ENCODE measurements around the gene KLK1.

KLK1 gene

DNA sequence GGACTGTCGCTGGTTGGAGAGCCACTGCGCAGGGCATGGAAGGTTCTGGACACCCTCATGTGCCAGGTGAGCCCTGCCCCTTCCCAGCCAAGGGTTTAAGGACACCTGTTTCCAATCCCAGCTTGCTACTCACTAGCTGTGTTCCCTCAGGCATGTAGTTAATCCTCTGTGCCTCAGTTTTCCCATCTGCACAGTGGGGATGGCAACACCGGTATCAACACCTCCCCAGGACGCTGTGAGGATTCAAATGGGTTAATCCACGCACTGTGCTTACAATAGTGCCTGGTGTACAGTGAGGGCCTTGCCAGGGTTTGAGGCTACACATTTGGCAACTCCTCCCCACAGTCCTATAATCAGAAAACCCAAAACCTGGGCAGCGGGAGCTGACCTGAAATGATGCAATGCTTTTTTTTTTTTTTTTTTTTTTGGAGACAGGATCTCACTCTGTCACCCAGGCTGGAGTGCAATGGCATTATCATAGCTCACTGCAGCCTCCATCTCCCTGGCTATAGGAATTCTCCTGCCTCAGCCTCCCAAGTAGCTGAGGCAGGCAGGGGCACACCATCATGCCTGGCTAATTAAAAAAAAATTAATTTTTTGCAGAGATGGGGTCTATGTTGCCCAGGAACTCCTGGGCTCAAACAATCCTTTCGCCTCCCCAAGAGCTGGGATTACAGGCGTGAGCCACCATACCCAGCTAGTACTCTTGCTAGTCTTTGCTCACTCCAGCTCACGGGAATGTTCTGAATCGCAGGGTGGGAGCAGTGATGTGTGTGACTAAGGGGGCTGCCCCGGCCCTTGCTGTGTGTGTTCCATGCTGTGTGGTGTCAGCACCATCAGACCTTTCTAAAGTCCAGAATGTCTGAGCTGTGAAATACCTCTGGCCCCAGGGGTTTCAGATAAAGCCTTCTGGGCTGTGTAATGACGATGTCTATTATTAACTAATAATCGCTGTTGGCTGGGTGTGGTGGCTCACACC is 31.0 kb downstream of the KLK1 start:
- H4K20me1 ChIP-seq (ENCODE audit: insufficient read depth, low read length): peaks cover 29% of the 10 kb centered on the region

DNA sequence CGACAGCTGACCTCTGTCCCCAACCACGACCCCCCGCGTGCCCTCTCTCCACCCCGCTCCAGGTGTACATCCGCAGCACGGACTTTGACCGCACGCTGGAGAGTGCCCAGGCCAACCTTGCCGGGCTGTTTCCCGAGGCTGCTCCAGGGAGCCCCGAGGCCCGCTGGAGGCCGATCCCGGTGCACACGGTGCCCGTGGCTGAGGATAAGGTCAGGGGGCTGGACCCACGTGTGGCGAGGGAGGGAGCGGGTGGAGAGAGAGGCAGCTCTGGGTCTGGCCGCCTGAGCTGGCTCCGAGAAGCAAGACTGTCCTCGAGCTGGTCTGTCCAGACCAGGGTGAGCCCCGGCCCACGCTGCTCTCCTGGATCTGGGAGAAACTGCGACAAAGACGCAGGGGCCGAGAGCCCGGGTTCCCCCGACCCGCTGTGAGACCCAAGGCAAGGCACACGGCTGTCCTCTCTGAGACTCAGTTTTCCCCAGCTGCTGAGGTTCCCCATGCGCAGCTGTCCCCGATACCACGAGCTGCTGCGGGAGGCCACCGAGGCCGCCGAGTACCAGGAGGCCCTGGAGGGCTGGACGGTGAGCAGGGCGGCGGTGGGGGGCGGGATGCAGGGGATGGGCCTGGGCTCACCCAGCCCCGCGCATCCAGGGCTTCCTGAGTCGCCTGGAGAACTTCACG is 31.9 kb downstream of the KLK1 start:
- no peaks in the 10 kb centered on the region for H3K9me3 ChIP-seq (ENCODE audit: insufficient read depth, low read length)
- TF ChIP-seq EZH2phosphoT487 (IDR thresholded peaks at IDR 0.05; ENCODE audit: low read depth): no peak
- TF ChIP-seq, protein P1, sequence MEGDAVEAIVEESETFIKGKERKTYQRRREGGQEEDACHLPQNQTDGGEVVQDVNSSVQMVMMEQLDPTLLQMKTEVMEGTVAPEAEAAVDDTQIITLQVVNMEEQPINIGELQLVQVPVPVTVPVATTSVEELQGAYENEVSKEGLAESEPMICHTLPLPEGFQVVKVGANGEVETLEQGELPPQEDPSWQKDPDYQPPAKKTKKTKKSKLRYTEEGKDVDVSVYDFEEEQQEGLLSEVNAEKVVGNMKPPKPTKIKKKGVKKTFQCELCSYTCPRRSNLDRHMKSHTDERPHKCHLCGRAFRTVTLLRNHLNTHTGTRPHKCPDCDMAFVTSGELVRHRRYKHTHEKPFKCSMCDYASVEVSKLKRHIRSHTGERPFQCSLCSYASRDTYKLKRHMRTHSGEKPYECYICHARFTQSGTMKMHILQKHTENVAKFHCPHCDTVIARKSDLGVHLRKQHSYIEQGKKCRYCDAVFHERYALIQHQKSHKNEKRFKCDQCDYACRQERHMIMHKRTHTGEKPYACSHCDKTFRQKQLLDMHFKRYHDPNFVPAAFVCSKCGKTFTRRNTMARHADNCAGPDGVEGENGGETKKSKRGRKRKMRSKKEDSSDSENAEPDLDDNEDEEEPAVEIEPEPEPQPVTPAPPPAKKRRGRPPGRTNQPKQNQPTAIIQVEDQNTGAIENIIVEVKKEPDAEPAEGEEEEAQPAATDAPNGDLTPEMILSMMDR (IDR thresholded peaks at IDR 0.05; ENCODE audit: low read depth, low read length): no peak
- no peak overlapping the region for H3K9ac ChIP-seq (ENCODE audit: low read length)
- peaks cover 8% of the 10 kb centered on the region for H3K4me1 ChIP-seq (ENCODE audit: low read length)
- H3K79me2 ChIP-seq (ENCODE audit: low read length): no peaks in the 10 kb centered on the region
- H3K27me3 ChIP-seq (ENCODE audit: low read depth, low read length): no peaks in the 10 kb centered on the region
- no peak overlapping the region for H3K4me2 ChIP-seq (ENCODE audit: low read length)
- H2AFZ ChIP-seq (ENCODE audit: low read depth, low read length): no peak overlapping the region
- peaks cover 16% of the 10 kb centered on the region for H3K36me3 ChIP-seq (replicated peaks; ENCODE audit: low read depth, low read length)
- peaks cover 21% of the 10 kb centered on the region for H4K20me1 ChIP-seq (ENCODE audit: insufficient read depth, low read length)
- no peak overlapping the region for H3K27ac ChIP-seq (ENCODE audit: low read length)
- no peak overlapping the region for H3K4me3 ChIP-seq (ENCODE audit: low read length)

More for the DNA sequence above, 31.0 kb downstream of the KLK1 start:
- Histone ChIP-seq H3K9ac (ENCODE audit: low read length) (no peak overlapping the region), H3K4me1 (ENCODE audit: low read length) (peaks cover 8% of the 10 kb centered on the region), H3K27me3 (ENCODE audit: low read depth, low read length) (no peaks in the 10 kb centered on the region), H3K4me2 (ENCODE audit: low read length) (no peak overlapping the region), H3K4me3 (ENCODE audit: low read length) (no peak overlapping the region), H2AFZ (ENCODE audit: low read depth, low read length) (no peak overlapping the region), H3K79me2 (ENCODE audit: low read length) (no peaks in the 10 kb centered on the region), H3K9me3 (ENCODE audit: insufficient read depth, low read length) (no peaks in the 10 kb centered on the region), H3K36me3 (replicated peaks; ENCODE audit: low read depth, low read length) (peaks cover 22% of the 10 kb centered on the region), H3K27ac (ENCODE audit: low read length) (no peak overlapping the region)
- TF ChIP-seq, protein P1 (IDR thresholded peaks at IDR 0.05; ENCODE audit: low read depth, low read length): no peak
- no peak for TF ChIP-seq EZH2phosphoT487 (IDR thresholded peaks at IDR 0.05; ENCODE audit: low read depth)

DNA sequence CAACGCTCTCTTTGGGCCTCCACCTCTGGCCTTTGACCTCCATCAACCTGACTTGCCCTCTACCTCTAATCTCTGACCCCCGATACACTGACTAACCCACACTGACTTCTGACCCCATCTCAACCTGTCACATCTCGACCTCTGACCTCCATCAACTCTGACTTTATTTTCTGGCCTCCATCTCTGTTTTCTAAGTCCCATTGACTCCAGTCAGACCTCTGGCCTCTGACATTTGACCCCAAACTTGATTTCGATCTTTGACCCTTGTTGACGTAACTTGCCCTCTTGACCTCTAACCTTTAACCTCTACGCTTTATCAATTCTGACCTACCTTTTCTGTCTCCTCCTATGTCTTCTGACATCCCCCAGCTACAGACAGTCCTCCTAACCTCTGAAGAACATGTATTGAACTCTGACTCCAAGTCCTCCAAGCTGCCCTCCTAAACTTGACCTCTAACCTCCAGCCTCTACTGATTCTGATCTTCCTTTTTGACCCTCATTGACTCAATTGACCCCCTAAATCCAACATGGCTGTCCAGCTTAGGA is 32.6 kb downstream of the KLK1 start:
- Histone ChIP-seq H3K79me2 (ENCODE audit: low read length) (no peaks in the 10 kb centered on the region), H4K20me1 (ENCODE audit: insufficient read depth, low read length) (peaks cover 13% of the 10 kb centered on the region), H3K4me3 (ENCODE audit: low read length) (no peak overlapping the region), H2AFZ (ENCODE audit: low read depth, low read length) (no peak overlapping the region), H3K9ac (ENCODE audit: low read length) (no peak overlapping the region), H3K4me2 (ENCODE audit: low read length) (no peak overlapping the region), H3K27me3 (ENCODE audit: low read depth, low read length) (no peaks in the 10 kb centered on the region), H3K27ac (ENCODE audit: low read length) (no peak overlapping the region), H3K36me3 (replicated peaks; ENCODE audit: low read depth, low read length) (peaks cover 10% of the 10 kb centered on the region), H3K9me3 (ENCODE audit: insufficient read depth, low read length) (no peaks in the 10 kb centered on the region), H3K4me1 (ENCODE audit: low read length) (peaks cover 8% of the 10 kb centered on the region)
- TF ChIP-seq, protein P1 (IDR thresholded peaks at IDR 0.05; ENCODE audit: low read depth, low read length): no peak
- no peak for TF ChIP-seq EZH2phosphoT487 (IDR thresholded peaks at IDR 0.05; ENCODE audit: low read depth)

DNA sequence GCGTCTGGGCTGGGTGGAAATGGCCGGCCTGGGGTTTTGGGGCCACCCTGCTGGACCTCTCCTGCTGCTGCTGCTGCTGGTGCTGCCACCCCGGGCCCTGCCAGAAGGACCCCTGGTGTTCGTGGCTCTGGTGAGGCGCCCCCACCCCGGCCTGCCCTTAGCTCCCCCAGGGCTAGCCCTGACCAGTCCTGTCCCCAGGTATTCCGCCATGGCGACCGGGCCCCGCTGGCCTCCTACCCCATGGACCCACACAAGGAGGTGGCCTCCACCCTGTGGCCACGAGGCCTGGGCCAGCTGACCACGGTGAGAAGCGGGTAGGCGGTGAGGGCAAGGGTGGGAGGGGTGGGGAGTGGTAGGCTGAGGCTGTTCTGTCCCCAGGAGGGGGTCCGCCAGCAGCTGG is 33.2 kb downstream of the KLK1 start, which contains the start of gene ACP4:
ACP4 (plus strand) TSS at position 20 of the 400 bp plus-strand sequence; CDS start at position 20, 0 bp downstream.
- H4K20me1 ChIP-seq (ENCODE audit: insufficient read depth, low read length): peaks cover 7% of the 10 kb centered on the region
- H3K9ac ChIP-seq (ENCODE audit: low read length): no peak within 1 kb of the TSS
- no peak within 1 kb of the TSS for H3K27ac ChIP-seq (ENCODE audit: low read length)
- H3K9me3 ChIP-seq (ENCODE audit: insufficient read depth, low read length): no peaks in the 10 kb centered on the region
- H2AFZ ChIP-seq (ENCODE audit: low read depth, low read length): no peak within 1 kb of the TSS
- no peak for TF ChIP-seq EZH2phosphoT487 (IDR thresholded peaks at IDR 0.05; ENCODE audit: low read depth)
- TF ChIP-seq, protein P1 (IDR thresholded peaks at IDR 0.05; ENCODE audit: low read depth, low read length): no peak
- H3K4me3 ChIP-seq (ENCODE audit: low read length): no peak within 1 kb of the TSS
- no peaks in the 10 kb centered on the region for H3K27me3 ChIP-seq (ENCODE audit: low read depth, low read length)
- H3K36me3 ChIP-seq (replicated peaks; ENCODE audit: low read depth, low read length): peaks cover 4% of the 10 kb centered on the region
- no peaks in the 10 kb centered on the region for H3K79me2 ChIP-seq (ENCODE audit: low read length)
- H3K4me2 ChIP-seq (ENCODE audit: low read length): no peak within 1 kb of the TSS
- peaks cover 8% of the 10 kb centered on the region for H3K4me1 ChIP-seq (ENCODE audit: low read length)
